Mucosa of rectum (tissue), 2 donors: ENCODE results near the gene GPRIN2.

ENCODE experiments used
- H3K27ac ChIP-seq, 2 donors: one replicate each; pipeline ENCODE4 v1.7.0; 2013; ENCODE audit warnings: inconsistent platforms in 2 of 2, low read depth in 2 of 2, low read length in 2 of 2
- H3K27me3 ChIP-seq, 2 donors: one replicate each; pipeline ENCODE4 v1.7.0; 2013; ENCODE audit warnings: low read length in 2 of 2; ENCODE audit not compliant: control insufficient read depth in 2 of 2, insufficient read depth in 2 of 2
- H3K36me3 ChIP-seq, 2 donors: one replicate each; pipeline ENCODE4 v1.7.0; 2013; ENCODE audit warnings: low read length in 2 of 2; ENCODE audit not compliant: control insufficient read depth in 2 of 2, insufficient read depth in 2 of 2
- H3K4me1 ChIP-seq, 2 donors: one replicate each; pipeline ENCODE4 v1.7.0; 2013; ENCODE audit warnings: low read length in 2 of 2, mild to moderate bottlenecking in 1 of 2; ENCODE audit not compliant: control insufficient read depth in 2 of 2, insufficient read depth in 2 of 2
- H3K4me3 ChIP-seq, 2 donors: one replicate each; pipeline ENCODE4 v1.7.0; 2013; ENCODE audit warnings: low read length in 2 of 2
- H3K9ac ChIP-seq, 2 donors: one replicate each; pipeline ENCODE4 v1.7.0; 2013; ENCODE audit warnings: low read length in 2 of 2, low read depth in 1 of 2, mild to moderate bottlenecking in 1 of 2
- H3K9me3 ChIP-seq, 2 donors: one replicate each; pipeline ENCODE4 v1.7.0; 2013; ENCODE audit warnings: low read length in 2 of 2; ENCODE audit not compliant: control insufficient read depth in 2 of 2
- donor health status: healthy.
- donor health status: Normal muscosa, but diverticular disease.

Gene GPRIN2

DNA sequence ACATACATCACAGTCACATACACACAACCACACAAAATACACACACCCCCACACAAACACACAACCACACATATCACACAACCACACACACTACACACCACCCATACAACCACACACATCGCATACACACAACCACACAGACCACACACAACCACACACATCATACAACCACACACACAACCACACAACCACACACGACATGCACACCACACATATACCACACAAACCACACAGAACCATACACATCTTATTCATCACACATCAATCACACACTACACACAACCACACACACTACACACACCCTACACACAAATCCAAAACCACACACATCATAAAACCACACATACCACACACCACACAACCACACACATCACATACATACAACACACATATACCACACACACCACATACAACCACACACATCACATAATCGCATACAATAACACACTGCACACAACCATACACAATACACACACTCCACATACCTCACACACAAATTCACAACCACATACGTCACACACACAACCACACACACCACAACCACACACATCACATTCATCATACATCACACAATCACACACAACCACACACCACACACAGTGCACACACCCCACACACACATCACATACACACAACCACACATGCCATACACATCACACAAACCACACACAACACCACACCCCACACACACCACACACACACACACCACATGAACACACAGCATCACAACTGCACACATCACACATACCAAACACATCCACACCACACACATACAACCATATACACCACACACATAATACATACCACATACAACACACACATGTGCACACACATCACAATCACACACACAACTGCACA lies 30.4 kb downstream of the GPRIN2 start:
- peaks cover 11 to 14% of the 10 kb centered on the region in 2 donors for H3K4me1 ChIP-seq
- no peaks in the 10 kb centered on the region for H3K27me3 ChIP-seq
- no peaks in the 10 kb centered on the region for H3K36me3 ChIP-seq
- no peak overlapping the region for H3K4me3 ChIP-seq
- no peak overlapping the region for H3K9ac ChIP-seq
- no peaks in the 10 kb centered on the region for H3K9me3 ChIP-seq
- H3K27ac ChIP-seq, result no peak overlapping the region

DNA sequence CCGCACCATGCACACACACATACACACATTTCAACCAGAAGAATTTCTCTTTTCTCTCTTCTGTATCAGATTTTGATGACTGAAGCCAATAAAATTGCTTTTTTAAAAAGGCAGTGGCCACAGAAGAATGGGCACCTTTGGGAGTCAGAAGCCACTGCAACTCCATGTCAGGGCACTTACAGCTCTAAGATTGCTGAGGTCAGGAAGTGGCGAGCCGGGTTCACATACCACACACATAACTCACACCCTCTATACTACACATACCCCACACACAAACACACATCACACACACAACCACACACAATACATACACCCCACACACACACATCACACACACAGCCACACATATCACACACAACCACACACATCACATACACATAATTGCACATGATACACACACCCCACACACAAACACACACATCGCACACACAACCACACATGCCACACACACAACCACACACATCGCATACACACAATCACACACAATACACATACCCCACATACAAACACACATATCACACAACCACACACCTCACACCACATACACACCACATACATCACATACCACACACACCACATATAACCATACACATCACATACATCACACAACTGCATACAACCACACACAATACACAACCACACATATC lies 31.2 kb downstream of the GPRIN2 start:
- Histone ChIP-seq H3K4me1 (peaks cover 11 to 14% of the 10 kb centered on the region in 2 donors), H3K4me3 (no peak overlapping the region), H3K27me3 (no peaks in the 10 kb centered on the region), H3K27ac (no peak overlapping the region), H3K9me3 (no peaks in the 10 kb centered on the region), H3K9ac (no peak overlapping the region), H3K36me3 (no peaks in the 10 kb centered on the region)

DNA sequence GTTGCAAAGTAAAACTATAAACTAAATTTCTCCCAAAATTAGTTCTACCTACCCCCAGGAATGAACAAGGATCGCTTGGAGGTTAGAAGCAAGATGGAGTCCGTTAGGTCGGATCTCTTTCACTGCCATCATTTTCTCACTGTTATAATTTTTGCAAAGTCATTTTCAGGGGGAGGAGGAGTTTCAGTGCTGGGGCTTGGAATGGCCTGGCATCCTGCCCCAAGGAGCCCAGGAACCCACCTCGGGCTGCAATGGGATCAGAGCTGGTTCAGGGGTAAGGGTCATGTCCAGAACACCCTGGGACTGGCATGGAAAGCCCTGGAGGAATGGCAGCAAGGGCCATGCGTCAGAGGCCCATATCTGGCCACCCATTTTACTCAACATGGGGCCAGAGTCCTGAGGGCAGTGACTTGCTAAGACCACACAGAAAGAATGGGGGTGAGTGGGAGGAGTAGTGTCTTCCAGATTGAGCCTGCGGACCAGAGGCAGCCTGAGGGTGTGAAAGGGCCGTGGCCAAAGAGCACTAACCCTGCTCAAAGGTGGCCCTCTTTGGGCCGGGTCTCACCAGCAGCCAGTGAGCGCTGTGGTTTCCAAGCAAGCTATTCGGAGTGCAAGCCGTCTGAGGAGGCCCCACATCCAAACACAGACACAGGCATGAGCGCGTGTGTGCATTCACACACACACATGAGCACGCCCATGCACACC lies 31.8 kb downstream of the GPRIN2 start:
- Histone ChIP-seq H3K9ac (no peak overlapping the region), H3K4me1 (peaks cover 11 to 14% of the 10 kb centered on the region in 2 donors), H3K27ac (no peak overlapping the region)

DNA sequence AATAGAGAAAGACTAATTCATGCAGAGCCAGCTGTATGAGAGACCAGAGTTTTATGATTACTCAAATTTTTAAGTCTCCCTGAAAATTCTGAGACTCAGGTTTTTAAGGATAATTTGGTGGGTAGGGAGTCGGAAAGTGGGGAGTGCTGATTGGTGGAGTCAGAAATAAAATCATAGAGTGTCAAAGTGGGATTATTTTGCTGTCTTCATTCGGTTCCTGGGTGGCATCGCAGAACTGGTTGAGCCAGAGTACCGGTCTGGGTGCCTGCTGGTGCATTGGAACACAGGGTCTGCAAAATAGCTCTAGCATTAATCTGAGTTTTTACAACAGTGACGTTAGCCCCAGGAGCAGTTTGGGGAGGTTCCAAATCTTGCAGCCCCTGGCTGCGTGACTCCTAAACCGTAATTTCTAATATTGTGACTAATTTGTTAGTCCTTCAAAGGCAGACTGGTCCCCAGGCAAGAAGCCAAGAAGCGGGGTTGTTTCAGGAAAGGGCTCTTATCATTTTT lies 32.4 kb downstream of the GPRIN2 start:
- no peak overlapping the region for H3K4me3 ChIP-seq
- H3K4me1 ChIP-seq, result peaks cover 11 to 14% of the 10 kb centered on the region in 2 donors
- H3K27me3 ChIP-seq, result no peaks in the 10 kb centered on the region
- no peaks in the 10 kb centered on the region for H3K9me3 ChIP-seq
- H3K9ac ChIP-seq, result peak overlapping the region in 1 of 2 donors; percentile 34
- H3K36me3 ChIP-seq, result no peaks in the 10 kb centered on the region
- peak overlapping the region; percentile 64 to 65 for H3K27ac ChIP-seq

More for the DNA sequence above, 31.8 kb downstream of the GPRIN2 start:
- no peaks in the 10 kb centered on the region for H3K36me3 ChIP-seq
- H3K27me3 ChIP-seq, result no peaks in the 10 kb centered on the region
- no peak overlapping the region for H3K4me3 ChIP-seq
- H3K9me3 ChIP-seq, result no peaks in the 10 kb centered on the region

DNA sequence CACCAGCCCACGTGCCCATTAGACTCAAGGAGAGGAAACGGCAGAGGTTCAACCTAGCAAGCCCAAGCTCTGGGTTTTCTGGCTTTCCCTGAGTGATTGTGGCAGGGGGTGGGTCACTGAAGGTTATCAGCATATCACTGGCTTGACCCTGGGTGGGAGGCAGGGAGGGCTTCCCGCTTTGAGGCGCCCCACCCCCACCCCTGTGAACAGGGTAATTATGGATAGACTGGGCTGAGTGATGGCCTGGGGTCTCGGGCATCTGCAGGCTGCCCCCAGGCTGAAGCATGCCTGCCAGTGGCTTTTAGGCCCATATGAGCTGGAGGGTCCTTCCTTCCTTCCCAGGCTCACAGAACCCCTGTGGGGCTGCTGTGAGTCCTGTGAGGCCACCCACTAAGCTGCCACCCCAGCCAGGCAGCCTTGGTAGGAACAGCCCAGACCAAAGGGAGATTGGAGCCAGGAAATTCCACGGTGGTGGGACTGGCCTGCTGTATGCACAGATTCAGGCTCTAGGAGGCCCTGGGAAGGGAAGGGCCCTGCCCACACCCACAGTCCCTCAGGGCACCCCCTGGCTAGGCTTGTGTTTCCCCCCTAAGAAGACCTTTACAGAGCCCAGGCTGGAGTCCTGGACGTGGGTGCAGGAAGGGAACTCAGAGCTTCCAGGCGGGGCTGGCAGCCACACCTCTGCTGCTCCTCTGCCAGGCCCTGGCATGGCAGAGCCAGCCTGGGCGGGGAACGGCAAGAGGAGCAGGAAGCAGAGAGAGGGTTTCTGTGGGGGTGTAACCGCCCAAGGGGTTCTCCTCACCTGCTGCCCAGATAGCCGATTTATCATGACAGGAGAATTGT lies 33.1 kb downstream of the GPRIN2 start:
- peak overlapping the region; percentile 64 to 65 for H3K27ac ChIP-seq

DNA sequence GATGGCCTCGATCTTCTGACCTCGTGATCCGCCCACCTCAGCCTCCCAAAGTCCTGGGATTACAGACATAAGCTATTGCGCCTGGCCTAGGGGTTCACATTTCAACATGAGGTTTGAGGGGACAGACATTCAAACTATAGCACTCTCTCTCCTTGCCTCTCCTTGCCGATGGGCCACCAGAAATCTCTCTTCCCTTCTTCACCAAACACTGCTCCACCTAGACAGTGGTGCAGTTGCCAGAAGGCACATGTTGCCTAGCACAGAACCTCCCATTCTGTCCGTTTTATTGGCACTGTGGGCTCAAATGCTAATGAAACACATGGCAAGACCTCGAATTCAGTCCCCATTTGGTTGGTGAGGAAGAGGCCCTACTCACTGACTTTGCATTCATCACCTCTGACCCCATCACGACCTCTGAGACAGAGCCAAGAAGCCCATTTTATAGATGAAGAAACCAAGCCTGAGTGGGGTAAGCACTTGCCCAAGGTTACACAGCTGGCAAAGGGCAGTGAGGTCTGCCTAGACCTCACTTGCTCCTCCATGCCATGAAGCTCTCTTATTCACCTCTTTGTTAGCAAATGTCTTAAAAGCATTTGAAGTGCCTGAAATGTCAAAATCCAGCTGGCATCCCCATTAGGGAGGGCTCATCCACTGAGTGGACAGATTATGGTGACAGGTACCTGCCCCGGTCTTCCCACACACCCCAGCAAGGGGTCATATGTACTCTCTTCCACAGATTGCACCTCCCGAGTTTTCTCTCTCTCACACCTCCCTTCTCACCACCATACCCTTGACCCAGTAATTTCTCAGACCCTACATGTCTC lies 34.0 kb downstream of the GPRIN2 start:
- no peak overlapping the region for H3K27ac ChIP-seq
- no peak overlapping the region for H3K4me3 ChIP-seq
- no peaks in the 10 kb centered on the region for H3K27me3 ChIP-seq
- no peak overlapping the region for H3K9ac ChIP-seq
- peaks cover 11 to 14% of the 10 kb centered on the region in 2 donors for H3K4me1 ChIP-seq
- H3K36me3 ChIP-seq, result no peaks in the 10 kb centered on the region
- no peaks in the 10 kb centered on the region for H3K9me3 ChIP-seq

More for the DNA sequence above, 33.1 kb downstream of the GPRIN2 start:
- H3K27me3 ChIP-seq, result no peaks in the 10 kb centered on the region
- H3K9me3 ChIP-seq, result no peaks in the 10 kb centered on the region
- H3K36me3 ChIP-seq, result no peaks in the 10 kb centered on the region
- H3K9ac ChIP-seq, result peak overlapping the region; percentile 8 to 34
- peaks cover 11 to 14% of the 10 kb centered on the region in 2 donors for H3K4me1 ChIP-seq
- no peak overlapping the region for H3K4me3 ChIP-seq

DNA sequence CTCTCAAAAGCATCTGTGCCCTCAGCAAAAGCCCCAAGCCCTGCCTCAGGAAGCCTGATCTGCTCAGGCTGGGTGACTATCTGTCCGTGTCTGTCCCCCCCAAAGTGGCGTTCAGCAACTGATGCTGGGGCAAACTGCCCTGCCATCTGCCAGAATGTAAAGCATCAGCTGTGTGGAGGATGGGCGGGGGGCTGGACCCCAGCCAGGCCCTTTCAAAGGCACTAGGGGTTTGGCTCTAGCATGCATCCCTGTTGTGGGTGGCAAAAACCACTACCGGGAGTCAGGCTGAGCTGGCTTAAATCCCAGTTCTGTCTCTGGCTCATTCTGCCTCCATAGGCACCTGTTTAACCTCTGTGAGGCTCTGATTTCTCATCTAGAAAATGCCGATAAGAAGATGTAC lies 35.5 kb downstream of the GPRIN2 start:
- H3K36me3 ChIP-seq, result no peaks in the 10 kb centered on the region
- H3K27ac ChIP-seq, result no peak overlapping the region
- H3K4me1 ChIP-seq, result peaks cover 11 to 14% of the 10 kb centered on the region in 2 donors
- no peaks in the 10 kb centered on the region for H3K27me3 ChIP-seq
- H3K4me3 ChIP-seq, result no peak overlapping the region
- H3K9me3 ChIP-seq, result no peaks in the 10 kb centered on the region
- no peak overlapping the region for H3K9ac ChIP-seq

DNA sequence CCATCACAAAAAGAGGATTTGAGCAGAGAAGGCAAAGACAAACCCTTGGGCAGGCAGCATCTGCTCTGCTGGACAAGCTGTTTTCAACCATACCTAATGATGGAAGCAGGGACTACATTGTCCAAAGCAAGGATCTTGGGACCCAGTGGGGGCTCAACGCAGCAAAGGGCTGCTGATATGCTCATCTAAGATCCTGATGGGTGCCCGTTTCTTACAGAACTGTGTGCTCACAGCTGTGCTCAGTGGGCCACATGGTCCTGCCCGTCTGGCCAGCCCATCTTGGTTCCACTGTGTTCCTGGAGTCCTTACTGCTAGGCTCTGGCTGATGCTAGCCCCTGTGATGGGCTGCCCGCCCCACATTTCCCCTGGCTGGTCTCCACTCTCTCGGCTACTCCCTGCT lies 36.1 kb downstream of the GPRIN2 start:
- H3K4me3 ChIP-seq, result no peak overlapping the region
- H3K9me3 ChIP-seq, result no peaks in the 10 kb centered on the region
- peaks cover 11 to 14% of the 10 kb centered on the region in 2 donors for H3K4me1 ChIP-seq
- no peak overlapping the region for H3K9ac ChIP-seq
- H3K27me3 ChIP-seq, result no peaks in the 10 kb centered on the region
- H3K27ac ChIP-seq, result no peak overlapping the region
- no peaks in the 10 kb centered on the region for H3K36me3 ChIP-seq
